Hepatic stellate cell (primary cell): ENCODE measurements around the gene R3HDM1.
"Not testable (repeated sequence)": the region's sequence is repeated elsewhere in the genome, so short reads cannot be mapped to it uniquely, and the experiment has no call there.

Experiments
- DNase-seq: peaks from one replicate; pipeline ENCODE4 v3.0.0; 2011; ENCODE audit warnings: low spot score

R3HDM1 gene

DNA sequence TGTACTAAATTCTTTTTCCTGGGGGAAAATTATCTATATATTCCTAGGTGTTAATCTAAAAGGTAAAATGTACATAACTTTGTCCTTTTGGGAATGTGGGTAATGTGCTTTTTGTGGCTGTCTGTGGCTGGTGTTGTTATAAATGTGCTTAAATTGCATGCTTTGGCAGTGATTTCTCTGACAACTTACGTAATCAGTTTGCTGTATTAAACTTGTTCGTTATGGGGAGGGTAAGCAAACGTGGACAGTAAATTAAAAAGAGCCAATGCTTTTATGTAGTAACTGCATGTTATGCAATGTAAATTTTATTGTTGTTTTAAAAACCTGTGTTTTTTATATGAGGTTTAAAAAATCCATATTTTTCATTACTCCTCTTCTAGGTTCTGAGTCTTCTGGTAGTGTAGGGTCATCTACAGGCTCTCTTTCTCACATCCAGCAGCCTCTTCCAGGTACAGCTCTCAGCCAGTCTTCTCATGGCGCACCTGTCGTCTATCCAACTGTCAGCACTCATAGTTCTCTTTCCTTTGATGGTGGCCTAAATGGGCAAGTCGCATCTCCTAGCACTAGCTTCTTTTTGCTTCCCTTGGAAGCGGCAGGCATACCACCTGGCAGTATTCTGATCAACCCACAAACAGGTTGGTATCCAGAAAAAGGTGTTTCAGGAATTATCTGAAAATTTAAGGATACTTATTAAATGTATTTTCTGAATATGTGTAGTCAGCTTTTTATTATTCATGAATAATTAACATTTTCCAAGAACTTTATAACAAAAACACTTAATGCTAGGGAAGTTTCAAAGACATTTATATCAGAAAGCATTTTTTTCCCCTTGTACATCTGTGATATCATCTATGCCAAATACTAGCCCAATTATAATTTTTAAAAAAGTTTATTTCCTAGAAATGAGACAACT is 110.1 kb downstream of the R3HDM1 start:
- no peak for DNase-seq

DNA sequence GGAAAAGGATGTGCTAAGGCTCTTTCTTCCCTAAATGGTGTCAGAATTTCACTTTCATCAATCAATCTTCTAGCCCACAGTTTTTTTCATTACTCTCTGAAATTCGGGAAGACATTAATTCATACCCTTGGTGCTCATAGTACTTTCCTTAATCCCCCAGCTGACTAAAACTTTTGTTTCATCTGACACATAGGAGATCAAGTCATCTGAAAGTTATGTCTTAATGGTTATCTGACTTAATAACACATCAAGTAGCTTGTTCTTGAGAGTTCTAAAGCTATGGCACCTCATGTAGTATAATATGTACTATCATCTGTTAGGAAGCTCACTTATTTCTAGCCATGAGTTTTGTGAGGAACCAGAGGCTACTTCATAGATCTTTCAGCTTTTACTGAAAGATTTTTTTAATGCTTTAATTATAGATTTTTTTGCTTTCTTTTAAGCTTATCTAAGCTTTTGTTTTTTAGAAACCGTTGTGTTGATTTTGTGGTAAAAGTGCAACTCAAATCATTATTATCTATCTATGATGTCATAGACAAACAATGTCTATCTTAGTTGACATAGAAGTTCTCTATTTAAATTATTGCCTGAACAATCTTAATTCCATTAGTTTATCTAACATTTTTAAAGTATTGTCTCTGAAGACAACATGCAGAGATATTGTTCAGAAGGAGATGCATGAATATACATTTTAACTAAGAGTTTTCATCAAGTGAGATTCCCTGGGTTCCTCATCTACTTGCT is 116.7 kb downstream of the R3HDM1 start:
- no peak for DNase-seq

DNA sequence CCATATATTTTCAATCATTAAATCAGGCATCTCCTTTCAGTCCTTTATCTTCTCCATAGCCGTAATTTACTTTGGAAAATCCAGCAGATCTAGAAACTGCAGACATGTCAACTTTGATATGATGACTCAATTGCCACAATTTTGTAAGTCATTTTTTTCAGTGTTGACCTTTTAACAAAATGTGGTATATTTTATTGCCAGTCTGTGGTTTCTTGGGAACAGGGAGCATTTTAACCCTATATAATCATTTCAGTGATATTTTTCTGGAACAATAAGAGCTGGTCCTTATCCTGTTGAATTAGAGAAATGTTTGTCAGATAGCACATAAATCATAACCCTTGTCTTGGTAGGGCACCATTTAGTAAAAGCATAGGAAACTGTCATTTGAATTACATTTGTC is 119.4 kb downstream of the R3HDM1 start:
- DNase-seq = no peak

DNA sequence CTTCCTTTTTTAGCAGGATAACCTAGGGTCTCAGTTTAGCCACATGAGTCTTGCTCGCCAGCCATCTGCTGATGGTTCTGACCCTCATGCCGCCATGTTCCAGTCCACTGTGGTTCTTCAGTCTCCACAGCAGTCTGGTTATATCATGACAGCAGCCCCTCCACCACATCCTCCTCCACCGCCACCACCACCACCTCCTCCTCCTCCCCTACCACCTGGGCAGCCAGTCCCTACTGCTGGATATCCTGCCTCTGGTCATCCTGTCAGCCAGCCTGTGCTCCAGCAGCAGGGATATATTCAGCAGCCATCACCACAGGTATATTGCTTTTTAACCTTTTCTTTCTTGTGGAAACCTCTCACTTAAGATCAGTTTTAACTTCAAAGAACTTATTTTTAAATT is 120.4 kb downstream of the R3HDM1 start:
- no peak for DNase-seq

DNA sequence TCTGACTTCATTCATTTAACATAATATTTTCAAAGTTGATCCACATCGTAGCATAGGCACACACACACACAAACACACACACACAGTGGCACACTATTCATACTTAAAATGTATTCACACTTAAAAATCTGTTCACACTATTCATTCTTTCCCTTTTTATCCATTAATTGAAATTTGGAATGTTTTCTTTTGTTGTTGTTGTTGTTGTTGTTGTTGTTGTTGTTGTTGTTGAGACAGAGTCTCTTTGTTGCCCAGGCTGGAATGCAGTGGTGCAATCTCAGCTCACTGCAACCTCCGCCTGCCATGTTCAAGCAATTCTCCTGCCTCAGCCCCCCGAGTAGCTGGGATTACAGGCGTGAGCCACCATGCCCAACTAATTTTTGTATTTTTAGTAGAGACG is 123.0 kb downstream of the R3HDM1 start:
- not testable (repeated sequence) for DNase-seq

DNA sequence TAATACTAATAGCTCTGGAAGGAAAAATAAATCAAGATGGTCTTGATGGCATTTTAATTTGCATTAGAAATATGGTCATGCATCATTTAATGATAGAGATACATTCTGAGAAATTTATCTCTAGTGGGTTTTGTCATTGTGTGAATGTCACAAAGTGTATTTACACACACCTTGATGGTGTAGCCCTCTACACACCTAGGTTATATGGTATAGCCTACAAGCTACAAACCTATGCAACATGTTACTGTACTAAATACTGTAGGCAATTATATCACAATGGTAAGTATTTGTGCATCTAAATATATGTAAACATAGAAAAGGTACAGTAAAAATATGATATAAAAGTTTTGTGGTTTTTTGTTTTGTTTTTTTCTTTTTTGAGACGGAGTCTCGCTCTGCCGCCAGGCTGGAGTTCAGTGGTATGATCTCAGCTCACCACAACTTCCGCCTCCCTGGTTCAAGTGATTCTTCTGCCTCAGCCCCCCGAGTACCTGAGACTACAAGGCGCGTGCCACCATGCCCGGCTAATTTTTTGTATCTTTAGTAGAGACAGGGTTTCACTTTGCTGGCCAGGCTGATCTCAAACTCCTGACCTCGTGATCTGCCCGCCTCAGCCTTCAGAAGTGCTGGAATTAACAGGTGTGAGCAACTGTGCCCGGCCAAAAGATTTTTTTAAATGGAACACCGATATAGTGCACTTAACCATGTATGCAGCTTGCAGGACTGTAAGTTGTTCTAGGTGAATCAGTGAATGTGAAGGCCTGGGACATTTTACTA is 126.7 kb downstream of the R3HDM1 start:
- DNase-seq = no peak

DNA sequence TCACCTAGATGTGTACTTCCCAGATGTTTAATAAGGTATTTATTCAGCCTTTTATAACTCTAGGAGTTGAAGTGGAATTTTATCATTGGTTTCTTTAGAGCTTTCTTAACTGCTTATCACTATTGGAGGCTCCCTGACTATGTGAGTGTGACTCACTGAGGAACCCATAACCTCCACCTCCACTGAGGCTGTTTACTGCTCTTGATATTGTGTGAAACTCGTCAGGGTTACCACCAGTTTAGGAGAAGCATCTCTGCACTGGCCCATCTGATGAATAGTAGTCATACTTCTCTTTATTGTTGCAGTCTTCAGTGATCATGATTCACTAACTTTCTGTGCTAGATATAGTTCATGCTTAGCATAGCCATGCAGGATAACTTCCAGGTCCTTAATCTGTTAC is 130.8 kb downstream of the R3HDM1 start:
- no peak for DNase-seq

DNA sequence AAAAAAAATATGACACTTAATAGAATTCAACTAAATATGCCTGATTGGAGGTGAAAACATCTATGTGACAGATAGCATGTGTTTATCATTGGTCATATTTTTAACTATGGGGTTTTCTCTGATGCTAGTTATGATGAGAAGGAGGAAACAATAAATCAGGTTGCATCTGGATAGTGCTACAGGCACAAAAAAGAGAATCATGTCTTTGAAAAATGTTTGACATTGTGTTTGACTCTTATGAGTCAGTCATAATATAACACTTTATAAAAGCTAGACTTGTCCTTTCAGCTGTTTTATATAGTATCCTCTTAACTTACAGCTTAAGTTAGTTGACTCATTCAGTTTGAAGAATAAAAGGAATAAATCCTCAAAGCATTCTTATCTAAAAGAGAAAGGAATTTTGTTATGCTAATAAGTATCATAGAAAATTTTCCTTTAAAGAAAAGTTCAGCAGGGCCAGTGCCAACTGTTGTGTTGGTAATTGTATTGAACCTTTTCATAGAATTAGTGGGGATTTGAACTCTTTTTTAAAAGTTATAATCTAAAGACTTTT is 131.9 kb downstream of the R3HDM1 start:
- no peak for DNase-seq

DNA sequence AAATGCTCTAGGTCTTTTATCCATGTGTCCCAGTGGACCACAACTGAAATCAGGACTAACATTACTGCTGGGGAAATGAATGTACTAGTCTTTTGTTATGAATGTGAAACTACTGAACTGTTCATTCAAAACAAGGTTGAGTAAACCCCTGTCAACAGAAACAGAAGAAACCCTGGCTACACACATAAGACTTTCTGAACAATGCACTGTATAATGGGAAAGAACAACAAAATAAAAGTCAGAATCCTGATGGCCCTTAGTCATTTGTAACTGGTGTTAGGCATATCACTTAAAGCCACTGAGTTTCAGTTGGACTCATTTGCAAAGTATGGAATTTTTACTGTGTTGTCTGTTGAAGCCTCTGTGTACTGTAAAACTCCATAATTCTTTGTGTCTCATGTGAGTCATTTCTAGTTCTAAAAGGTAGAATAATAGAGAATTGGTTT is 133.4 kb downstream of the R3HDM1 start:
- no peak for DNase-seq

DNA sequence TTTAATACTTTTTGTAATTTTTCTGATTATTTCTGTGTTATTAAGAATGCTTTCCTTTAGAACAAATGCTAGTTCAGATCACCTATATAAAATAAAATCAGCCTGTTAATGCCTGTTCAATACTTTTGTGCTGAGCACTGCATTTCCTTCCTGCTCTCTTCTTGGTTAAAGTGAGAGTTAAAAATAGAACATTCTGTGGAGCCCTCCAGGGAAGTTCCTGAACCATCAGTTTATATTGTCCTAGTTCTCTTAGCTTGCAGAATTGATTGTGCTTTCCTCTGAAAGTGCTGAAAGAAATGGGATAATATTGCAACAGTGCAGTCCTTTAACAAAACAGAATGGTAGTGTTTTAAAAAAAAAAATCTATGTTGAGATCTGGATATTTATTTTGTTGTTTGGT is 135.8 kb downstream of the R3HDM1 start:
- DNase-seq = peak; percentile 6

DNA sequence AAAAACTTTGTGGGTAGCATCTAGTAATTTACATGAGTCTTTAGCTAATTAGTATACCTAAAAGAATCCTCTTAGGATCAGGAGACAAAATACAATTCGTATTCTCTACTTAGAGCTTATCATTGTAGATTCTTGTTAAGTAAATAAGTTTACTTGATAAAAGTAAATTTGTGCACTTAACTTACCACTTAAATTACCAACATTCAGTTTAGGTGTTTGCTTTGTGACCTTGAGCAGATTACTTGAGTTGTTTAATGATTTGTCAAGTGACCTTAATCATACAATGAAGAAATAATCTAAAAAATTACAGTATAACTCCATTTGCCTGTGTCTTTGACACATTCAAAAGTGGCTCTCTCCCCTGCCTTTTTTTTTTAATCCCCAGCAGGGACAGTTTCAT is 143.2 kb downstream of the R3HDM1 start:
- no peak for DNase-seq

DNA sequence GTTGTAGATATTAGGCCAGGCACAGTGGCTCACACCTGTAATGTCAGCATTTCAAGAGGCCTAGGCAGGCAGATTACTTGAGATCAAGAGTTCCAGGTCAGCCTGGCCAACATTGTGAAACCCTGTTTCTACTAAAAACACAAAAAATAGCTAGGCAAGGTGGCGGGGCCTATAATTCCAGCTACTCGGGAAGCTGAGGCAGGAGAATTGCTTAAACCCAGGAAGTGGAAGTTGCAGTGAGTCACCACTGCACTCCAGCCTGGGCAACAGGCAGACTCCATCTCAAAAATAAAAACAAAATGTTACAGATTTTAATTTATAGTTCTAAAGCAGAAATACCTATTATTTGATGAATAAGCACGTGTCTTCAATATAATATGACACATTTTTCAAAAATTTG is 144.7 kb downstream of the R3HDM1 start:
- no peak for DNase-seq

DNA sequence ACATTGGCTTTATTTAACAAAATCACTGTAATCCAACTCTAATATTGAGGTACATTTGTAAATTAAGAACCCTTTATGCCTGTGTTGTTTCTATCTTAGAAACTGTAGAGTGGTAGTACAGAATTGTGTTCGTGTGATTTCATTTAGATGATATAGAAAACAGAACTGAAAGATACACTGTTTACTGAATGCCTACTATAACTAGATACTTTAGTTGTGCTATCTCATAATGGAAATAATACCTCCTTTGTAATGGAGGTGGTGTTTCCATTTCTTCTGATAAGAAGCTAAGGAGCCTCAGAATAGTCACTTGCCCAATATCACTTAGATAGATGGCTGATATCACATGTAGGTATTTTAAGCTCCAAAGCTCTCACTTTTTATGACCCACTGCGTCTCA is 147.8 kb downstream of the R3HDM1 start:
- no peak for DNase-seq

DNA sequence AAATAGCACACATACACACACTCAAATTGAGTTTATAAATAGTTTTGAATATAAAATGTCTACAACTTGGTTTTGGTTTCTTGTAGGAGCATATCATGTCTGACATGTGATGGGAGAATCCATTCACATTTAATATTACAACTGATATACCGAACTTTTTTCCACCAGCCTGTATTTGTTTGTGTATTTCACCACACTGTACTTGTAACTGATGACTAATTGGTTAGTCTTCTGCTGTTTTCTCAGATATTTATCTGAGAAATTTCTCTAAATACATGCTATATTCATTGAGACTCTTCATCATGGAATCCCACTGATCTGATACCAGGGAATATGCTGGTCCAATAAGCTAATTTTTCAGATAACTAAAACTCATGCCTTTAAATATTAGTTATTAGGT is 154.1 kb downstream of the R3HDM1 start:
- peak; percentile 23 for DNase-seq

DNA sequence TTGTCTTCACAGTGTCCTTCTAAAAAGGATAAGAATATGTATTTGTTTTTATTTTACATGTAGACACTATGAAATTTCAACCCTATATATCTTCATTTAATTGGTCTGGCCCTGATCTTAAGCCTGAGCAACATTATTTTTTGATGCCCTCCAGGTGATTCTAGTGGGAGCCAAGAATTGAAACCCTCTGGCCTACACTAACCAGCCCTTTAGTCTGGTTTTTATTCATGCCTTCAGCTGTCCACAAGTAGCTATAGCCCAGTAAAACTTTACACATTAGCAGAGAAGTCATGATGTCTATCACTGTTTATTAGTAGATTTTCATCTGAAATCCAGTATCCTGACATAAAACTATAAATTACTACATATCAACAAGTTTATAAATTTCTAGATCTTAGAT is 157.7 kb downstream of the R3HDM1 start:
- no peak for DNase-seq

DNA sequence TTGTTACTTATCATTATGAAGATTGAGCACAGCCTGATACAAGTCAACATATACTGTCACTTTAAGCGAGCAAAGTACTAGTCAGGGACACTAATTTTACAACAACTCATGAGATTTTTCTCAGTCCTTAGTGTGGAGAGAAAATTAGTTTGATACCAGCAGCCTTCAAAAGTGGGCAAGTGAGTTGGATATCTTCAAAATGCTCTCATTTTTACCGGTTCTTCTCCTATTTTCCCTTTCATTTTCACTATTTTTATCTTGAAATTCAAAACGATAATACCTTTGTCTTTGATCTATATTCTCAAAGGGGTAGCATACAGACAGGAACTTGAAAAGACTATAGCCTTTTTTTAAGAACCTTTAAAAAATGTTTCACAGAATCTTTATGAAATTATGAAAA is 158.4 kb downstream of the R3HDM1 start:
- DNase-seq = no peak

DNA sequence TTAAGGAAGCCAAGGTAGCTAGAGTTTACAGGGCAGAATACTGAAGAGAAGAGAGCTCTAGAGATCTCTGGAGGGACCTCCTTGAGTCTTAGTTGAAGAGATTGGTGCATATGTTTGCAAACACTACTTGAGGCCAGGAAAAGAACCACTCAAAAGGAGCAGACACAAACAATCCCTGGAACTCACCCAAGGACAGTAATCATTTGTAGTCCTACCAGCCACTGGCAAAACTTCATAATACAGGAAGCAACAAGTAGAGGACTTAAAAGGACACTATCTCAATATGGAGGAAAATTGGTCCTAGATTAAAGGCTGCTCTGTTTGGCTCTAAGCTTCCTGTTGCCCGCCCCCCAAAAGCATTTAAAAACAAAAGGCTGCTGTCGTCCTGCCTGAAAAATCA is 163.4 kb downstream of the R3HDM1 start:
- DNase-seq = no peak

DNA sequence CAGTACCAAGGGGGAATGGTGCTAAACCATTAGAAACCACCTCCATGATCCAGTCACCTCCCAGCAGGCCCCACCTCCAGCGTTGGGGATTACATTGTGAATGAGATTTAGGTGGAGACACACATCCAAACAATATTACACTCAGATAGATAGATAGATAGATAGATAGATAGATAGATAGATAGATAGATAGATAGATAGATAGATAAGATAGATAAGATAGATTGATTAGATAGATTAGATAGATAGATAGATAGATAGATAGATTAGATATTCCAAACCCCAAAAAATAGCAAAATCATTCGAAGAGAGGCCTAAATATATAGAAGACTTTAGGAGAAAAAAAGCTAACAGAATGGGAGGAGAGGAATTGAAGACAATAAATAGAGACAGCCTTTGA is 167.6 kb downstream of the R3HDM1 start:
- no peak for DNase-seq

DNA sequence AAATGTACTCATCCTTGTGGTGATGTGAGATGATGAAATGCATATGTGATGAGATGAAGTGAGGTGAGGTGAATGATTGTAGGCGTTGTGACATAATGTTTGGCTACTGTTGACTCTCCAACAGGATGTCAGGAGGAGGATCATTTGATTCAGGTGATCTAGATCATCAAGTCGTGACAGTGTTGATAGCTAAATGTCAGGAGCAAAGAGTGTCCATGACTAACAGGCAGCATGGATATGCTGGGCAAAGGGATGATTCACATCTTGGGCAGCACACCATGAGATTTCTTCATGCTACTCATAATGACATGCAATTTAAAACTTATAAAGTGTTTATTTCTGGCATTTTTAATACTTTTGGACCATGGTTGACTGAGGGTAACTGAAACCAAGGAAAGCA is 170.2 kb downstream of the R3HDM1 start:
- DNase-seq = peak; percentile 14

DNA sequence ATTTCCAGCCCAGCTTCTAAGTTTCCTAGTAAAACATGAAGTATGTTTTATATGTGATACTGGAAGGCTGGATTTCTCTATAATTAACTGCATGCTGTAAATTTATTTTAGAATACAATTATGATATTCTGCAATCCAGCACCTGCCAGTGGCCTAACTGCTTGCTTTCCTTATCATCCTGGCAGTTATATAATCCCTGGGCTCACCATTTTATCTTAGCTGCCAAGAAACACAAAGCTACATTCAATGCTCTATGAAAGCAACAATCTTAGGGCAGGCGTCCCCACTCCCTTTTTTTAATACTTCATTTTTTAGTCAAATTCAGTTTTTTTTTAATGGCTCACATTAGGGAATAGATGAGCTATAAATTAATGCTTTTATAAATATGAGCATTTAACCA is 172.0 kb downstream of the R3HDM1 start:
- no peak for DNase-seq

DNA sequence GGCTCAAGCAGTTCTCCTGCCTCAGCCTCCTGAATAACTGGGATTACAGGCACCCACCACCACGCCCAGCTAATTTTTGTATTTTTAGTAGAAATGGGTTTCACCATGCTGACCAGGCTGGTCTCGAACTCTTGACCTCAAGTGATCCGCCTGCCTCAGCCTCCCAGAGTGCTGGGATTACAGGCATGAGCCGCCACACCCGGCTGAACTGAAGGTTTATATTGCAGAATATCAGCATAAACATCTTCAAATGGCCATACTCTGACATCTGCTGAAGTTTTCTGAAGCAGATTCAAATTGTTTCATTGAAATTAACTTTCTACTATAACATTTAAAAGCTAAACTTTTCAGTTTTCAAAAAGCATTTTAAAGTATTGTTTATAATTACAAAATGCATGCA is 172.8 kb downstream of the R3HDM1 start:
- DNase-seq = not testable (repeated sequence)

DNA sequence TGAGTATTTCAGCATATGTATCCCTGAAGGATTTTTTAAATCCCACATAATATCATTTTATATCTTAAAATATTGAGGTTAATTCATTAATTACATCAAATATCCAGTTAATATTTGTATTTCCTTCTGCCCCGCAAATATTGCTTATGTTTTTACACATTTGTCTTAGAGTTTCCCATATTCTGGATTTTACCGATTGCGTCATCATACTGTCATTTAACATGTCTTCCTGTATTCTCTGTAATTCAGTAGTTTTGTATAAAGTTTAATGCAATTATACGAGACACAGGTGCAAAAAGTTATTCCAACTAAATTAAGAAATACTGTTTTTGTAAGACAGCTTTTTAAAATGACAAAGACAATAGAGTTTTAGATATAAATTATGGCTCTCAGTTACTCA is 176.9 kb downstream of the R3HDM1 start:
- DNase-seq = no peak
